ENCODE results near the gene ARHGAP26. TPM values are rescaled to one million over a fixed set of nuclear protein-coding genes. Genes with fewer than 3 reads are reported as not detected.

Gene ARHGAP26
- total RNA-seq, 1 donor from 2014 or later, result 35.4 TPM

GRCh38 chr5:142783601-142784341 is 13.6 kb downstream of the ARHGAP26 start:
- intact Hi-C loops (cut with DNase I), result no loop called here
- H3K36me3 ChIP-seq, result no peaks in the 10 kb centered on the region
- H3K4me1 ChIP-seq, result peaks cover 26% of the 10 kb centered on the region
- TF ChIP-seq CTCF (IDR thresholded peaks at IDR 0.05), result no peak
- ATAC-seq (peak; percentile 55), DNase-seq (no peak)
- H3K27ac ChIP-seq, result peak overlapping the region; percentile 40
- H3K27me3 ChIP-seq, result no peaks in the 10 kb centered on the region
- H3K9me3 ChIP-seq, result no peaks in the 10 kb centered on the region
- H3K4me3 ChIP-seq, result no peak overlapping the region

DNA sequence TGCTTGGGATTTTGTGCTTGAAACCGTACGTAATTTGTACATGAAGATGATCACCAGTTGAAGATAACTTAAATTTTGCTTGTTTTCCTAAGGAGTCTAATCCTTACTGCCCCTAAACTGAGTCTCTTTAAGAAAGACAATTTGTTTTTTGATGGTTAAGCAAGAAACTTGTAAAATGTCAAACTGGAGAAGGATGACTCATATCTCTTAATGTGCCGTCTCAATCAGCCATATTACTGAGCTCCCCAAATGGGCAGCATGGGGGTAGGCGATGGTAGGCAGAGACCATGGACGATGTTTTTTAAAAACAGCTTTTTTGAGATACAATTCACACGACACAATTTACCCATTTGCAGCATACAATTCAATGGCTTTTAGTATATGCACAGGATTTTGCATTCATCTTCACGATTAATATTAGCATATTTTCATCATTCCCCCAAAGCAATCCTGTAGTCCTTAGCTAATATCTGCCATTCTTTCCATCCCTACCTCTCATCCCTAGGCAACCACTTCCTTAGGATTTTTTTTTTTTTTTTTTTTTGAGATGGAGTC is 14.3 kb downstream of the ARHGAP26 start:
- no peak for TF ChIP-seq CTCF (IDR thresholded peaks at IDR 0.05)
- Histone ChIP-seq H3K4me3 (no peak overlapping the region), H3K9me3 (no peaks in the 10 kb centered on the region), H3K27me3 (no peaks in the 10 kb centered on the region), H3K36me3 (no peaks in the 10 kb centered on the region), H3K4me1 (peaks cover 19% of the 10 kb centered on the region), H3K27ac (peak overlapping the region; percentile 40)
- ATAC-seq (no peak), DNase-seq (no peak)
- intact Hi-C loops (cut with DNase I), result no loop called here

GRCh38 chr5:142785206-142785605 is 15.0 kb downstream of the ARHGAP26 start:
- TF ChIP-seq CTCF (IDR thresholded peaks at IDR 0.05), result no peak
- no peaks in the 10 kb centered on the region for H3K27me3 ChIP-seq
- no peaks in the 10 kb centered on the region for H3K9me3 ChIP-seq
- no peak overlapping the region for H3K27ac ChIP-seq
- ATAC-seq (no peak), DNase-seq (no peak)
- no peaks in the 10 kb centered on the region for H3K36me3 ChIP-seq
- H3K4me3 ChIP-seq, result no peak overlapping the region
- H3K4me1 ChIP-seq, result peaks cover 14% of the 10 kb centered on the region
- intact Hi-C loops (cut with DNase I), result no loop called here

DNA sequence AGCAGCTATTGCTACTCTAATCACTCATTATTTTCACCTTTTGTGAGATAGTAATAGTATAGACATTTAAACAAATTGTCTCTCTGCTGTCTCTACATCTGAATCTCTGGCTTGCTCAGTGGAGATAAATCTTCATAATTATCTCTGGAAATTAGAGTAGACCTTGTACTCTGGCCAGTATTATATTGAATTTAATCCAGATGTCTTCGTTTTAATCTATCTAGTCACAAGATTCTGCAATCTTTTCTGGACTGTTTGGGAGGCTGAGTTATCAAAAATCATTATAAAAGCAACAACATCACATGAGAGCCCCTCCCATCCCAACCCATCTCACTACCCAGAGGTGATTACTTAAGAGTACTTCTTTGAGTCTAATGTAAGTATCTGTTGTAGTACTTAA is 19.0 kb downstream of the ARHGAP26 start:
- intact Hi-C loops (cut with DNase I), result no loop called here
- ATAC-seq (no peak), DNase-seq (no peak)
- Histone ChIP-seq H3K36me3 (no peaks in the 10 kb centered on the region), H3K9me3 (no peaks in the 10 kb centered on the region), H3K27ac (no peak overlapping the region), H3K27me3 (no peaks in the 10 kb centered on the region), H3K4me1 (peaks cover 5% of the 10 kb centered on the region), H3K4me3 (no peak overlapping the region)
- no peak for TF ChIP-seq CTCF (IDR thresholded peaks at IDR 0.05)

DNA sequence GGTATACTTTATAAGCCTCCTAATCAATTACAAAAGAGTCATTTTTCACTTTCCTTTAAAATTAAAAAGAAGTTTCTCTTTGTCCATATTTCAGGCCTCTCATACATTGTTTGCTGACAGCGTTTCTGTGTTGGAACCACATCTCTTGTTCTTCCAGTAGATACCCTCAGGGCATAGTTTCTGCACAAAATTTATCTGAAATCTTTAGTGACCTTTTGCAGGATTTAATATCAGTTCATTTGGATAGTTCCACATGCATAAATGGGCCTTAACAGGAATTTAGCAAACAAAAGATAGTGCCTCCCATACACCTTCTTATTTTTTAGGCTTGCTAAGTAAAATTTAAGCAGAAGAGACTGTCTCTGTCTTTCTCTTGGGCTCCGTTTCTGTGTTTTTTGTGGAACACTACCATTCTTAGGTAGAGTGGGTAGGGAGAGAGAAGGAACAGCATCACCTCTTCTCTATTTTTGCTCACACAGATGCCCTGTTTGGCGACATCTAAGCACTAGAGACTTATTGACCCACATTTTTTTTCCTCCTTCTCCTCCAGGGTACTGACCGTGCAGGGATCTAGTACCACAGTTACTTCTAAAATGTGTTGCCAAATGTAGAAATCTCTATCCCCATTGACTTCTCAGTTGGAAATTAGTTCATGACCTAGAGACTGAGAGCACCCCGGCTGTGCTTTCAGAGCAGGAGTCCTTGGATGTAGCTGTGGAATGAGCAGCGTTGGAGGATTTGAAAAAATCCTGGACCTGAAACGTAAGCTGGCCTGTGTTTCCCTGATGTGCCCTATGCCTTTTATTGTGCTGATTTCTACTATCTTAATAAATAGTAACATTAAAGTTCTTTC is 22.1 kb downstream of the ARHGAP26 start:
- Histone ChIP-seq H3K27ac (no peak overlapping the region), H3K9me3 (no peaks in the 10 kb centered on the region), H3K4me3 (no peak overlapping the region), H3K27me3 (no peaks in the 10 kb centered on the region), H3K36me3 (no peaks in the 10 kb centered on the region), H3K4me1 (peaks cover 4% of the 10 kb centered on the region)
- intact Hi-C loops (cut with DNase I), result no loop called here
- DNase-seq, result no peak
- no peak for TF ChIP-seq CTCF (IDR thresholded peaks at IDR 0.05)
- ATAC-seq, result no peak
